ENCODE measurements around the gene OPCML. TPM values are rescaled to one million over a fixed set of nuclear protein-coding genes. Genes with fewer than 3 reads are reported as not detected.

Gene OPCML
- total RNA-seq, 2 donors from 2014 or later, result not detected

DNA sequence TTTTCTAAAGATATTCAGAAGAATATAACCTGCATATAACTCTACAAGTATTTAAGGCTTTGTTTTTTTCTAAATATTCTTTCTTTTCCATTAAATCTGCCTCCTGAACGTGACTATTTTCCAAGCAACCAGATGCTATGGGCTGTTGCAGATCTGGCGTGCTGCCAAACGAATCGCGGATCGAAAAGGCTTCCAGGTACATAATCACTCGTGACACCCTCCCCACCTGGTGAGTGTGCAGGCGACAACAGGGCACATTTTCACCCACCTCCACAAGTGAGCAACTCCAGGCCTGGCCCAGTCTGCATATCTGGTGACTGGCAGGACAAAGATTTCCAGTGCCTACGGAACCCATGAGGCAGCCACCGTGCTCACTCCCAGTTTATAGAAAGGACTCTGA lies 660.1 kb downstream of the OPCML start:
- Mint-ChIP-seq H3K4me1 (no peaks in the 10 kb centered on the region), H3K27me3 (peaks cover 14% of the 10 kb centered on the region), H3K4me3 (no peak overlapping the region), H3K9me3 (no peaks in the 10 kb centered on the region), H3K36me3 (ENCODE audit: low read depth) (no peaks in the 10 kb centered on the region), H3K27ac (no peak overlapping the region)
- no peak for ATAC-seq (replicated peaks)

DNA sequence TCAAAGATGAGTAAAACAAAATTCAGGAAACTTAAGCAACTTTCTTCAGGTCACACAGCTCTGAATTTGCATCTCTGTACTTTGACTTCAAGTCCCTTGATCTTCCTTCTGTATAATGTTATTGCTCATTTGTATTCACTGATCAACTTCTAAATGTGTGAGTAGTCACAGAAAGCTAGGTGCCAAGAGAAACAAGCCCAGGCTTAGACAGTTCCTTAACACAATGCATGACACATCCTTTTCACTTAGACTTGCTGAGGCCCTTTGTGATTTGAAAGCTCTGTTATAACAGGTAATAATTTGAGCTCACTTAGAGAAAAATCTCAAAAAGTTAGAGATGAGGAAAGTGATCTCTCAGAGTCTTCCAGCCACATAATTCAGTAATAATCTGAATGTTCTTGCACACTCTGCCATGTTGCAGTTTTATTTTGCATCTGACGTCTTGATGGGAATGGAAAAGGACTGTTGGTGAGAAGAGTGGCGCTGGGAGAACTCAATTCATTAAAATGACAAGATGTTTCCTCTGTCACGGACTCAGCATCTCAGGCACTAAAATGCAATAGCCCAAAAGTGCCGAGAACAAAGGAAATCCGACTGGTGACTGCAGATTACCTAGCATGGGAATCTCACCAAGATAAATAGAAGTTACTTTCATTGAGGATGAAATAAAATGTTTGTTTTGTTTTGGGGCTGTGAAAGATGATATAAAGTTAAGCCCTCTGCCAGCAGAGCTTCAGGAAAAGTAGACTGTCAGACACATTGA lies 665.3 kb downstream of the OPCML start:
- ATAC-seq (replicated peaks), result no peak
- H3K4me1 Mint-ChIP-seq, result no peaks in the 10 kb centered on the region
- H3K9me3 Mint-ChIP-seq, result no peaks in the 10 kb centered on the region
- no peak overlapping the region for H3K27ac Mint-ChIP-seq
- H3K36me3 Mint-ChIP-seq (ENCODE audit: low read depth), result no peaks in the 10 kb centered on the region
- H3K4me3 Mint-ChIP-seq, result no peak overlapping the region
- peaks cover 8% of the 10 kb centered on the region for H3K27me3 Mint-ChIP-seq

DNA sequence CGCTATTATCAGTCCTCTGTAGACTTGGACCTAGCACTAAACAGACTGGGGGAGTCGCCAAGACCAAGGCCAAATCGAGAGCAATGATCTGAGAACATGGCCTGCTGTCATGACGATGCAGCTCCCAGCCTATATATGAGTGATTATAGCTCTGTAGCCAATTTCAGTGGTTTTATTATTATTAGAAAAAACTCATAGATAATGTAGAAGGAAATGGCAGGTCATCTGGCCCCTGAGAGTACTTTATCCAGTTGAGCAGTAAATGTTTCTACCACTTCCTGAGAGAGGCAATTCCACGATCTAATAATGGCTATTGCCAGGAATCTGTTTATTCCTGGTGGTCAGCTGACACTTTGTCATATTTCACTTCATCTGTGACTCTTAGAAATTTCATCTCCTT lies 666.7 kb downstream of the OPCML start:
- H3K9me3 Mint-ChIP-seq, result no peaks in the 10 kb centered on the region
- H3K4me1 Mint-ChIP-seq, result no peaks in the 10 kb centered on the region
- H3K27me3 Mint-ChIP-seq, result peaks cover 8% of the 10 kb centered on the region
- no peak overlapping the region for H3K27ac Mint-ChIP-seq
- H3K4me3 Mint-ChIP-seq, result no peak overlapping the region
- no peaks in the 10 kb centered on the region for H3K36me3 Mint-ChIP-seq (ENCODE audit: low read depth)
- no peak for ATAC-seq (replicated peaks)

DNA sequence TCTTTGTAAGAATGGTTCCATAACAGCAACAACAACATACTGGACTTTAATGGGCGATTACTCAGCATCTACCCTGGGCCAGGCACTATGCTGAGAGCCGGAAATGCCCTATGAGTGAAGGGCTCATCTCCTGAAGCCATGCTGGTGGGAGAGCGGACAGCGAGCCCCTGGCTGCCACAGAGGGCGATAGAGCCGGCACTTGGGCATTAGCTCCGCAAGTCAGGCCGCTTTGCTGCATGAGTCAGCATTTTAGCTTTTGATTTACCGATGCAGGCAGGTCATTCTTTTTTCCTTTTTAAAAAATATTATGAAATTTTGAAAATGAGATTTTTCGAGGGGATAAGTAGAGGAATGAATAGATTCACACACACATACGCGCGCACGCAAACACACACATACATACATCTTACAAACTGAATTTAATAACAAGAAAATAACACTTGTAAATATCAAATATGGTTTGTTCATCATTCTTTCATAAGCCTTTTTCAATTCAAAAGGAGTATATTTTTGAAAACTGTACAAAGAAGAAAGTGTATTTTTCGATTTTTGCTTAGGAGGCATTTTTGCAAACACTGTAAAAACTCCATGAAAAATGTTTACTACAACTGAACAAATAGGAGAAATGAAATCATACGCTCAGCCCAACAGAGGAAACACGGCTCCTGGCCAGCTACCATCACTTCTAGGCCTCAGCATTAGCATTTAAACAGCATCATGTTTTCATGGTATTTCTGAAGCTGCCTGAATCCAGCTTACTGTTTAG lies 667.3 kb downstream of the OPCML start:
- H3K27me3 Mint-ChIP-seq, result peaks cover 8% of the 10 kb centered on the region
- H3K9me3 Mint-ChIP-seq, result no peaks in the 10 kb centered on the region
- no peak overlapping the region for H3K27ac Mint-ChIP-seq
- H3K36me3 Mint-ChIP-seq (ENCODE audit: low read depth), result no peaks in the 10 kb centered on the region
- H3K4me1 Mint-ChIP-seq, result no peaks in the 10 kb centered on the region
- H3K4me3 Mint-ChIP-seq, result no peak overlapping the region
- no peak for ATAC-seq (replicated peaks)

DNA sequence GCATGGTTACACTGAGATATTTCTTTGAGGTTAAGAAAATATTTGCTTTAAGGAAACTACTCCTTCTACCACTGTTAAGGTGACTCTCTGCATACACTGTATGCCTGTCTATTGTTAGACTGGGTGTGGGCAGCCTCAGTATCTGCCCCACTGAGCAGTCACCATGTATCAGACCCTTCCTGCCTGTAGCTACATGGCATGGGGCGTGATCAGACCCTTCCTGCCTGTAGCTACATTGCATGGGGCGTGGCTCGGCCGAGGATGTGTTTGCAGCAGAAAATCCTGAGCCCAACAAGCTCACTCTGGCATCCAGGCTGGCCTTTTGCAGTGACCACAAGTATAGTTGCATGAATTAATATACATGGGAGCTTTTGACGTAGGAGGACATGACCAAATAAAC lies 669.4 kb downstream of the OPCML start:
- H3K4me3 Mint-ChIP-seq, result no peak overlapping the region
- ATAC-seq (replicated peaks), result no peak
- no peaks in the 10 kb centered on the region for H3K4me1 Mint-ChIP-seq
- H3K36me3 Mint-ChIP-seq (ENCODE audit: low read depth), result no peaks in the 10 kb centered on the region
- H3K9me3 Mint-ChIP-seq, result no peaks in the 10 kb centered on the region
- no peak overlapping the region for H3K27ac Mint-ChIP-seq
- peaks cover 7% of the 10 kb centered on the region for H3K27me3 Mint-ChIP-seq

DNA sequence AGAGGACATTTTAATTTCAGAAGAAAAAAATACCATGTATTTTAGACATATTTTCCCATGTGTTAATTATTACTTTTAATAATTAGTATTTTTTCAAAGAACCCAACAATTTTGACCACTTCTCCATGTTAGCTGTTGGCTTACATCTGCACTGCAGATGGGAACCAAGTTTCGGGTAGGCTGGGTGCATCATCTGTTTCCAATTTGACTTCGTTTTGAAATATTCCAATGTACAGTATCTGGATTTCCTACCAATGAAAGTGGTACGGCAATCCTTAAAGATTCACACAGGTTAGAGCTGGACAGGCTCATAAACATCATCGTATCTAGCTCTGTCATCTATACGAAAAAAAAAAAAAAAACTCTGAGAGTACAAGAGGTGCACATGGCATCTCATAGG lies 670.2 kb downstream of the OPCML start:
- no peak overlapping the region for H3K27ac Mint-ChIP-seq
- no peak overlapping the region for H3K4me3 Mint-ChIP-seq
- H3K27me3 Mint-ChIP-seq, result peaks cover 4% of the 10 kb centered on the region
- no peak for ATAC-seq (replicated peaks)
- H3K9me3 Mint-ChIP-seq, result no peaks in the 10 kb centered on the region
- H3K4me1 Mint-ChIP-seq, result no peaks in the 10 kb centered on the region
- no peaks in the 10 kb centered on the region for H3K36me3 Mint-ChIP-seq (ENCODE audit: low read depth)

DNA sequence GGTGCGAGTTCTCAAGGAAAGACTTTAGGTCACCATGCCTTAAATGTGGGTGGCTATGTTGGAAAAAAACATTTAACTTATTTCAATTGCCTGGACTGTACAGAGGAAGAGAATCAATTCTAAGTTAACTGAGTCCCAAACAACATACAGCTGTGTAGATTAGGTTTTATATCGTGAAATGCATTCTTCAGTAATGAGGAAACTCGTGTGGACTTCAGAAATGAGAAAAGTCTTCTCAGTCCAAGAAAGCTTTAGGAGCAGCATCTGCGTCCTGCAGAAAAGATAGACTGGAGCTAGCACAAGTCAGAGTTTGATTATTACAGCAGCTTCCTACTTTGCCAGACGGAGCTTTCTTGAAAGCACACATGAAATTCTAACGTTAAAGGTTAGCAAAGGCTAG lies 673.0 kb downstream of the OPCML start:
- Mint-ChIP-seq H3K4me1 (no peaks in the 10 kb centered on the region), H3K27me3 (peaks cover 7% of the 10 kb centered on the region), H3K27ac (no peak overlapping the region), H3K4me3 (no peak overlapping the region), H3K36me3 (ENCODE audit: low read depth) (no peaks in the 10 kb centered on the region), H3K9me3 (no peaks in the 10 kb centered on the region)
- ATAC-seq (replicated peaks), result no peak

DNA sequence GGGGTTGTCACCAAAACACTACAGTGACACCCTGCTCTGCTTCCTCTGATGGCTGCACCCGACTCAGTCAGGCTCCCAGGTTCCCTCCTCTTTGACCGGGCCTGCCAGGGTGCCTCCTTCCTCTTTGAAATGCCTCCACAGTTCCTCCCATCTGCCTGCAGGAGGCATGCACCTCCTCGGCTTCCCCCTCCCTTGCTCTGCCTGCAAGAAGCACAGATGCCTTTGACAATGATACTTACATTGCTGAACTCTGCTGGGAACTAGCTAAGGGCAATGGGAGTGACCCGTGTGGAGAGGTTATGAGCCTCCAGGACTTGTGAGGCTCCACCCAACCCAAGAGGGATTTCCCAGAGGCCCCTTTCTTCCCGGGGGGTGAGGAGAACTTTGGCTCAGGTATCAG lies 674.1 kb downstream of the OPCML start:
- H3K4me3 Mint-ChIP-seq, result no peak overlapping the region
- no peaks in the 10 kb centered on the region for H3K9me3 Mint-ChIP-seq
- no peaks in the 10 kb centered on the region for H3K36me3 Mint-ChIP-seq (ENCODE audit: low read depth)
- H3K4me1 Mint-ChIP-seq, result no peaks in the 10 kb centered on the region
- H3K27ac Mint-ChIP-seq, result no peak overlapping the region
- peaks cover 7% of the 10 kb centered on the region for H3K27me3 Mint-ChIP-seq
- no peak for ATAC-seq (replicated peaks)

DNA sequence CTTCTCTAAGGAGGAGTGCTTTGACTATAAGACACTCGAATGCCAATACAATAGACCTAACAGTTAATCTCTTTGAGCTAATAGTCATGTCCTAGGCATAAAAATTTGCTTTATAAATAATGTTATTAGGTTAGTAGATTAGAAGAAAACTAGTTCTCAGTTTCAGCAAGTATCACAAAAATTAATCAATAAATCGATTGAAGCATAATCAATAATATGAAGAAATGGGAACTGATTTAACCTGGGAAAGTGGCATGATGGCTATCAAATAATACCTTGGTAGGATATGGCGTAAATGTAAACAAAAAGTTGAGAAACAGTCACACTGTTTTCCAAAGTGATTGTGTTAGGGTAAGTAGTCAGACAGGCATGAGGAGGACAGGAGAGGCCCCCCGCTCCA lies 676.3 kb downstream of the OPCML start:
- Mint-ChIP-seq H3K27ac (no peak overlapping the region), H3K4me3 (no peak overlapping the region), H3K9me3 (no peaks in the 10 kb centered on the region), H3K27me3 (peaks cover 7% of the 10 kb centered on the region), H3K4me1 (no peaks in the 10 kb centered on the region), H3K36me3 (ENCODE audit: low read depth) (no peaks in the 10 kb centered on the region)
- ATAC-seq (replicated peaks), result no peak

DNA sequence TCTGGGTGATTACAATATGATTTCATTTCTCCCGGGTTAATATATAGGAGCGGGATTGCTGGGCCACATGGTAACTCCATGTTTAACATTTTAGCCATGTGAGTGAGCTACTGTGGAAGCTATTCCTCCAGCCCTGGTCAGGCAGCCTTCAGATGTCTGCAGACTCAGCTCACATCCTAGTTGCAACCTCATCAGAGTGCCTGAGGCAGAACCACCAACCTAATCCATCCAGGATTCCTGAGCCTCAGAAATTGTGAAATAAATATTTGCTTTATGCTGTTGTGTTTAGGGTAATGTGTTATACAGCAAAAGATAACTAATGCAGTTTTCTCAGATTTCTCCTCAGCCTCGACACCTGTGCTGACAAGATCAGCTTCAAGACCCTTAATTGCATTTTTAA lies 676.8 kb downstream of the OPCML start:
- H3K4me1 Mint-ChIP-seq, result no peaks in the 10 kb centered on the region
- no peaks in the 10 kb centered on the region for H3K36me3 Mint-ChIP-seq (ENCODE audit: low read depth)
- H3K9me3 Mint-ChIP-seq, result no peaks in the 10 kb centered on the region
- no peak overlapping the region for H3K27ac Mint-ChIP-seq
- no peak overlapping the region for H3K4me3 Mint-ChIP-seq
- ATAC-seq (replicated peaks), result no peak
- peaks cover 7% of the 10 kb centered on the region for H3K27me3 Mint-ChIP-seq

DNA sequence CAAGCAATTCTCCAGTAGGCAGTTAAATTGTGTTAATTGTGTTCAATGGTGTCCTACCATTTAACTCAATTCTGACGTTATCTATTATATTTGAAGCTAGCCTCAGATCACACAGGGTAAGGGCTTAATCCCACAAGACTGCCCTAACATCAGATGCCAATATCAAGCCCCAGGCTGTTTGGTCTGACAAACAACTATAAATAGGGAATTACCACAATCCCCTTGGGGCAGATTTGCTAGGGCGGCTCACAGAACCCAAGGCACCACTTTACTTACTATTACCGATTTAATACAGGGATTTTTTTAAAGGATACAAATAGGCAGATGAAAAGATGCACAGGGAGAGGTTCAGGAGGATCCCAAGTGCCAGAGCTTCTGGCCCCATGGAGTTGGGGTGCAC lies 678.4 kb downstream of the OPCML start:
- H3K27me3 Mint-ChIP-seq, result peaks cover 4% of the 10 kb centered on the region
- H3K4me1 Mint-ChIP-seq, result no peaks in the 10 kb centered on the region
- no peaks in the 10 kb centered on the region for H3K9me3 Mint-ChIP-seq
- no peak overlapping the region for H3K27ac Mint-ChIP-seq
- ATAC-seq (replicated peaks), result no peak
- H3K4me3 Mint-ChIP-seq, result no peak overlapping the region
- no peaks in the 10 kb centered on the region for H3K36me3 Mint-ChIP-seq (ENCODE audit: low read depth)

DNA sequence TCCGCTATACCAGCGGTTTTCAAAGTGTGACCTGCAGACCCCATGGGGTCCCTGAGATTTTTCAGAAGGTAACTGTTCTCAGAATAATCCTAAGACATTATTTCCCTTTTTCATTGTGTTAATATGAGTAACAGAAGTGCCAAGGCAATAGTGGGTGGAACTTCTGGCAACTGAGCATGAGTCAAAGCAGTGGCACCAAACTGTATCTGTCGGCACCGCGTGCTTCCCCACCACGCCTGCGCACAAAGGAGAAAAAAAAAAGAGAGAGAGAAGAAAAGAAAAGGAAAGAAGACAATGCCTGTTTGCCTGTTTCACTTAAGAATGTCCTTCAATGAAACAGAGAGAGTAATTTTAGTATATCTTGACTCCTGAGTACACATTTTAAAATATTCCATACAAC lies 679.9 kb downstream of the OPCML start:
- H3K4me1 Mint-ChIP-seq, result no peaks in the 10 kb centered on the region
- no peaks in the 10 kb centered on the region for H3K9me3 Mint-ChIP-seq
- ATAC-seq (replicated peaks), result no peak
- H3K27ac Mint-ChIP-seq, result no peak overlapping the region
- no peak overlapping the region for H3K4me3 Mint-ChIP-seq
- H3K27me3 Mint-ChIP-seq, result peaks cover 4% of the 10 kb centered on the region
- H3K36me3 Mint-ChIP-seq (ENCODE audit: low read depth), result no peaks in the 10 kb centered on the region

DNA sequence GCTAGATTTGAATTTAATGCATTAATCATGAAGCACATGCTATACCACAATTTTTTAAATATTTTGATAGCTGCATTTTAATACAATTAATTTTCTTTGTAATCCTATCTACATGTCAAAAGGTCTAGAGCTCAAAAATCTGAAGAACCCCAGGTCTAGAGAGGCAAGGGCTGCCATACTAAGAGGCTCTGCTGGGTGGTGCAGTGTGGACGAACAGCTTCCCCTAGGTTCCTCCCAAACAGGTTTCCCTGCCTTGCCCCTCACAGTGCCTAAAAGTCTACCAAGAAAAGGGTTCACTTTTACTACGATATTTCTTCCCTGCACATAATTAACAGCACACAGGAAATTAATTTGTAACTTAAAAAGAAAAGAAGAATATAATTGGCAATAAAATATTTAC lies 681.1 kb downstream of the OPCML start:
- H3K27ac Mint-ChIP-seq, result no peak overlapping the region
- H3K27me3 Mint-ChIP-seq, result no peaks in the 10 kb centered on the region

DNA sequence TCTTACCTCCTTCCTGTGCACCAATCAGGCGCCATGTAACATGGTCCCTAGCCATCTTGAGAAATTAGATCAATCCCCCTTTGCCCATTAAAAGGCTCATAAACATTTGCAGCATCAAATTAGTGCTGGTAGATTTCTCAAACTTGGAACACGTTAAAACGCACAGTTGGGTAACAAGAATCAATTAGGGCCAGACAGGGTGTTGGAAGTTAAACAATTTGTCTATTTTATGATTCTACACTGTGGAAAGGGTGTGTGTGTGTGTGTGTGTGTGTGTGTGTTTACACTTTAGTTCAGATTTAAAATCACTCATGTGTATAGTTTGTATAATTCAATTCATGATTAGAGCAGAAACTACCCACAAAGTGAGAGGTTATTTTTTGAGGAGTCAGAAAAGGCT lies 682.0 kb downstream of the OPCML start:
- Mint-ChIP-seq H3K27me3 (no peaks in the 10 kb centered on the region), H3K4me3 (no peak overlapping the region), H3K4me1 (no peaks in the 10 kb centered on the region), H3K27ac (no peak overlapping the region), H3K9me3 (no peaks in the 10 kb centered on the region), H3K36me3 (ENCODE audit: low read depth) (no peaks in the 10 kb centered on the region)
- no peak for ATAC-seq (replicated peaks)

More for the DNA sequence above, 681.1 kb downstream of the OPCML start:
- no peak for ATAC-seq (replicated peaks)
- H3K4me1 Mint-ChIP-seq, result no peaks in the 10 kb centered on the region
- no peak overlapping the region for H3K4me3 Mint-ChIP-seq
- no peaks in the 10 kb centered on the region for H3K9me3 Mint-ChIP-seq
- no peaks in the 10 kb centered on the region for H3K36me3 Mint-ChIP-seq (ENCODE audit: low read depth)

DNA sequence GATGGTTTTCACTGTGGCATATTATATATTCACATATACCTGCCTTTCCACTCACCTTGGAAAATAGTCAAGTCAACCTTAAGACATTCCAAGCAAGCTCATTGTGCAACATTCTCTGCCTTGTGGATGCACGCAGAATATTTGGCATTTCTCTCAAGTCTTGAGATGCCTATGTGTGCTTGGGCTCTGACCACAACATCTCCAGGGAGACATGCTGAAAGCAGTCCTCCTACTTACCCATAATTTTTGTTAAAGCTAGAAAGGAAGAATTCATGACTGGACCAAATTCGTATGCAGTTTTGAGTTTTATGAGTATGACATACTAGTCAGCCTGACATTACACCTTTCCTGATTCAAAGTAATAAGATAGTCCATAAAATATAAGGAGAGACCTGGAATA lies 684.0 kb downstream of the OPCML start:
- H3K9me3 Mint-ChIP-seq, result no peaks in the 10 kb centered on the region
- no peaks in the 10 kb centered on the region for H3K27me3 Mint-ChIP-seq
- H3K4me1 Mint-ChIP-seq, result no peaks in the 10 kb centered on the region
- H3K4me3 Mint-ChIP-seq, result no peak overlapping the region
- H3K36me3 Mint-ChIP-seq (ENCODE audit: low read depth), result no peaks in the 10 kb centered on the region
- no peak for ATAC-seq (replicated peaks)
- no peak overlapping the region for H3K27ac Mint-ChIP-seq
